Thoracic aorta endothelial cell (primary cell): Measurements from ENCODE around the gene TSHR. TPM values are rescaled to one million over a fixed set of nuclear protein-coding genes. Genes with fewer than 3 reads are reported as not detected.

Experiments used
- total RNA-seq: library from RNA; depleted of rRNA; stranded (reverse); fragments of >200 nt; gene quantifications from 2 replicates; pipeline ENCODE4 v1.2.3, GENCODE V29; 2012

The TSHR gene
- not detected in 2 replicates for total RNA-seq

DNA sequence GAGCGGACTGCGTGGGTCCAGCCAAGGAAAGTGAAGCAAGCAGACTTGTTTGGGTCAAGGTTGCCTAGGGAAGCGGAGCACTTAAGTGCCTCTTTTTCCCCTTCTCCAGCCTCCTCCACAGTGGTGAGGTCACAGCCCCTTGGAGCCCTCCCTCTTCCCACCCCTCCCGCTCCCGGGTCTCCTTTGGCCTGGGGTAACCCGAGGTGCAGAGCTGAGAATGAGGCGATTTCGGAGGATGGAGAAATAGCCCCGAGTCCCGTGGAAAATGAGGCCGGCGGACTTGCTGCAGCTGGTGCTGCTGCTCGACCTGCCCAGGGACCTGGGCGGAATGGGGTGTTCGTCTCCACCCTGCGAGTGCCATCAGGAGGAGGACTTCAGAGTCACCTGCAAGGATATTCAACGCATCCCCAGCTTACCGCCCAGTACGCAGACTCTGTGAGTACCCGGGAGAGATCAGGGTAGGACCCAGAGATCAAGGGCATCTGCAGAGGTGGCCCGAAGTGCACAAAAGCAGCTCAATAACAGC, at the start of gene TSHR:
Gene TSHR (plus strand): TSS at position 206 of the 526 bp plus-strand sequence. CDS start 60 bp downstream, at position 266.

DNA sequence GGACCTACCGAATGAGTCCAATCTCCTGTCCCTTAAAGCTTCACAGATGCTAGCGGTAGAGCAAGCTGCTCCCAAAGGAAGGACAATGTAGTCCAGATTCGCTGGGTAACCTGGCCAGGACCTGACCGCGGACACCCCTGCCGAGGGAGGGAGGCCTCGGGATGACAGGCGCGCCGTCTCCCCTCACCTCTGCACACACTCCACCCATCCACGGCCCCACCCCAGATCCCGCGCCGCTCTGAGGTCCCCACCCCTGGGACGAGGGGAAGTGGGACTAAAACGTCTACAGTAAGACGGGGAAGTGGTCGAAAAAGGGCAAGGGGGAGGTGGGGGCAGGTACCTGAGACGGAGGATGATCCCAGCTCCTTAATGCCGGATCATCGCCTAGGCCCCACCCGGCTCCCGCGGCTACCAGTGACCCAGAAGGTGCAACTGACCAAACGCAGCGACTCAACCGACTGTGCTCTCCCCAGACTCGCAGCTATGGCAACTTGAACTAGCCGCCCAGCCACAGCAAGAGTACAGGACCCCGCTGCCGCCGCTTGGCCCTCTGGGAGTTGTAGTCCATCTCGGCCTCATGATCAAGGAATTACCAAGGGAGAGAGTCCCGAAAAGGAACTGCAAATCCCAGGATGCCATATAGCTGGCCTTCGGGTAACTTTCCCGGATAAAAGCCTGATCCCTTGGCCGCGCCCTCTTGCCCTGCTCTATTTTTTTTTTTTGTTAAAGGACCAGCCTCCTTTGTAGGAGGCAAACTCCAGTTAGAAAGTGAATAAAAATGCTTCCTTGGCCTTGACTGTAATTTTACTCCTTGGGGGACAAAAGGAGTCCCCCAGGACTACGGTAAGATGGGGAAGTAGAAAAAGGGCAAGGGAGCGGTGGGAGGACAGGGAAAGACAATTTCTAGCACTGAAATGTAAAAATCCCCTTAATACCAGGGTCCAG, 13.9 kb upstream of the TSHR start, which contains the start of gene CEP128:
Gene CEP128 (minus strand): TSS at position 498 of the 945 bp plus-strand sequence.

Other genes starting within 250 kb of the TSHR start
- 13.8 and 16.0 TPM in 2 replicates for gene CEP128, start 13.9 kb upstream of the TSHR start, total RNA-seq